Measurements from ENCODE around the gene PHF21B.

- TF ChIP-seq, protein P1, sequence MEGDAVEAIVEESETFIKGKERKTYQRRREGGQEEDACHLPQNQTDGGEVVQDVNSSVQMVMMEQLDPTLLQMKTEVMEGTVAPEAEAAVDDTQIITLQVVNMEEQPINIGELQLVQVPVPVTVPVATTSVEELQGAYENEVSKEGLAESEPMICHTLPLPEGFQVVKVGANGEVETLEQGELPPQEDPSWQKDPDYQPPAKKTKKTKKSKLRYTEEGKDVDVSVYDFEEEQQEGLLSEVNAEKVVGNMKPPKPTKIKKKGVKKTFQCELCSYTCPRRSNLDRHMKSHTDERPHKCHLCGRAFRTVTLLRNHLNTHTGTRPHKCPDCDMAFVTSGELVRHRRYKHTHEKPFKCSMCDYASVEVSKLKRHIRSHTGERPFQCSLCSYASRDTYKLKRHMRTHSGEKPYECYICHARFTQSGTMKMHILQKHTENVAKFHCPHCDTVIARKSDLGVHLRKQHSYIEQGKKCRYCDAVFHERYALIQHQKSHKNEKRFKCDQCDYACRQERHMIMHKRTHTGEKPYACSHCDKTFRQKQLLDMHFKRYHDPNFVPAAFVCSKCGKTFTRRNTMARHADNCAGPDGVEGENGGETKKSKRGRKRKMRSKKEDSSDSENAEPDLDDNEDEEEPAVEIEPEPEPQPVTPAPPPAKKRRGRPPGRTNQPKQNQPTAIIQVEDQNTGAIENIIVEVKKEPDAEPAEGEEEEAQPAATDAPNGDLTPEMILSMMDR (IDR thresholded peaks at IDR 0.05) = no peak
- TF ChIP-seq POLR2A (IDR thresholded peaks at IDR 0.05) = no peak
Measured at GRCh38 chr22:44848296-44848741, 161.5 kb downstream of the PHF21B start.
